Testis (tissue), 2 donors: ENCODE measurements around the gene ATOSA.

Source experiments
- POLR2A ChIP-seq: fragments of 450-650 bp; IDR thresholded peaks from one replicate; pipeline ENCODE4 v1.6.1; 2017; ENCODE audit warnings: antibody characterized with exemption, mild to moderate bottlenecking, moderate library complexity
- TF ChIP-seq, protein P1 (sequence below), 3 experiments: fragments of 450-650 bp in 2 of 3; fragments of 200-600 bp in 1 of 3; sonication (generic) in 1 of 3; IDR thresholded peaks; one replicate each; pipeline ENCODE4 v1.5.1; 2016 to 2019; ENCODE audit warnings: antibody characterized with exemption in 3 of 3, mild to moderate bottlenecking in 2 of 3, moderate library complexity in 1 of 3

GRCh38 chr15:52673734-52674133, 5.5 kb downstream of the ATOSA start:
- TF ChIP-seq, protein P1, sequence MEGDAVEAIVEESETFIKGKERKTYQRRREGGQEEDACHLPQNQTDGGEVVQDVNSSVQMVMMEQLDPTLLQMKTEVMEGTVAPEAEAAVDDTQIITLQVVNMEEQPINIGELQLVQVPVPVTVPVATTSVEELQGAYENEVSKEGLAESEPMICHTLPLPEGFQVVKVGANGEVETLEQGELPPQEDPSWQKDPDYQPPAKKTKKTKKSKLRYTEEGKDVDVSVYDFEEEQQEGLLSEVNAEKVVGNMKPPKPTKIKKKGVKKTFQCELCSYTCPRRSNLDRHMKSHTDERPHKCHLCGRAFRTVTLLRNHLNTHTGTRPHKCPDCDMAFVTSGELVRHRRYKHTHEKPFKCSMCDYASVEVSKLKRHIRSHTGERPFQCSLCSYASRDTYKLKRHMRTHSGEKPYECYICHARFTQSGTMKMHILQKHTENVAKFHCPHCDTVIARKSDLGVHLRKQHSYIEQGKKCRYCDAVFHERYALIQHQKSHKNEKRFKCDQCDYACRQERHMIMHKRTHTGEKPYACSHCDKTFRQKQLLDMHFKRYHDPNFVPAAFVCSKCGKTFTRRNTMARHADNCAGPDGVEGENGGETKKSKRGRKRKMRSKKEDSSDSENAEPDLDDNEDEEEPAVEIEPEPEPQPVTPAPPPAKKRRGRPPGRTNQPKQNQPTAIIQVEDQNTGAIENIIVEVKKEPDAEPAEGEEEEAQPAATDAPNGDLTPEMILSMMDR (IDR thresholded peaks at IDR 0.05) = no peak
- no peak for TF ChIP-seq POLR2A
